HUDEP-2 (cell line): ENCODE results near the gene LYAR.

ENCODE experiments used
- DNase-seq, 76 experiments: peaks; one replicate each; lab custom pipeline; 2025; ENCODE audit not compliant: unreplicated experiment in 76 of 76; lab: John Stamatoyannopoulos, UW

The LYAR gene

GRCh38 chr4:4317496-4318232 is 27.7 kb upstream of the LYAR start:
- no peak for DNase-seq

- no peak for DNase-seq
Measured at GRCh38 chr4:4316150-4316495, 26.2 kb upstream of the LYAR start.

- no peak for DNase-seq
Measured at GRCh38 chr4:4315461-4316149, 25.7 kb upstream of the LYAR start.

GRCh38 chr4:4311193-4311592 is 21.2 kb upstream of the LYAR start:
- no peak for DNase-seq

- DNase-seq = no peak
Measured at GRCh38 chr4:4308800-4309441, 19.0 kb upstream of the LYAR start.

GRCh38 chr4:4306920-4307319 is 17.0 kb upstream of the LYAR start:
- DNase-seq = no peak

- DNase-seq = no peak
Measured at GRCh38 chr4:4302416-4302815, 12.5 kb upstream of the LYAR start.

GRCh38 chr4:4302001-4302400 is 12.0 kb upstream of the LYAR start:
- no peak for DNase-seq

- no peak for DNase-seq
Measured at GRCh38 chr4:4299006-4299405, 9.1 kb upstream of the LYAR start.

- DNase-seq = no peak
Measured at GRCh38 chr4:4296283-4296846, 6.4 kb upstream of the LYAR start.

- DNase-seq = no peak
Measured at GRCh38 chr4:4293279-4293678, 3.3 kb upstream of the LYAR start.

- DNase-seq = no peak
Measured at GRCh38 chr4:4289597-4289940, 385 bp downstream of the LYAR start.

GRCh38 chr4:4289055-4289454 is 899 bp downstream of the LYAR start:
- peak in 2 of 76 experiments; percentile 4 to 8 for DNase-seq

- DNase-seq = no peak
Measured at GRCh38 chr4:4288098-4288497, 1.9 kb downstream of the LYAR start.

- DNase-seq = peak in 40 of 76 experiments; percentile 1 to 42 (median 16)
Measured at GRCh38 chr4:4284827-4285618, 4.9 kb downstream of the LYAR start.

- DNase-seq = no peak
Measured at GRCh38 chr4:4281787-4282186, 8.2 kb downstream of the LYAR start.

GRCh38 chr4:4277531-4277930 is 12.4 kb downstream of the LYAR start:
- no peak for DNase-seq

GRCh38 chr4:4274226-4274625 is 15.7 kb downstream of the LYAR start:
- no peak for DNase-seq

- DNase-seq = no peak
Measured at GRCh38 chr4:4271912-4272311, 18.0 kb downstream of the LYAR start.

GRCh38 chr4:4270529-4270928 is 19.4 kb downstream of the LYAR start:
- DNase-seq = no peak

GRCh38 chr4:4269856-4270255 is 20.1 kb downstream of the LYAR start:
- no peak for DNase-seq
